K562 (cell line): ENCODE measurements around the gene C1QC. TPM values are rescaled to one million over a fixed set of nuclear protein-coding genes. Genes with fewer than 3 reads are reported as not detected.

ENCODE experiments used
- ASH1L ChIP-seq: fragments of 450-650 bp; IDR thresholded peaks from 2 replicates; pipeline ENCODE4 v1.6.1; 2018; ENCODE audit warnings: borderline replicate concordance, mild to moderate bottlenecking, low read depth; ENCODE audit not compliant: partially characterized antibody
- CEBPZ ChIP-seq: fragments of 150-350 bp; IDR thresholded peaks from 2 replicates; pipeline ENCODE4 v1.6.1; 2014; ENCODE audit warnings: low read depth, mild to moderate bottlenecking, low read length, borderline replicate concordance
- ELF2 ChIP-seq: fragments of 250-450 bp; sonication (Bioruptor Pico); IDR thresholded peaks from 2 replicates; pipeline ENCODE4 v1.5.0; 2021; ENCODE audit warnings: mild to moderate bottlenecking
- NFYB ChIP-seq: IDR thresholded peaks from 2 replicates; pipeline ENCODE4 v1.6.1; 2011; ENCODE audit warnings: mild to moderate bottlenecking, moderate library complexity; ENCODE audit not compliant: insufficient read length; ENCODE audit errors: extremely low read depth
- NR0B1 ChIP-seq: fragments of 450-650 bp; IDR thresholded peaks from one replicate; pipeline ENCODE4 v1.6.1; 2018; ENCODE audit warnings: mild to moderate bottlenecking, moderate library complexity; ENCODE audit not compliant: partially characterized antibody
- POLR2B ChIP-seq: fragments of 450-650 bp; IDR thresholded peaks from 2 replicates; pipeline ENCODE4 v1.6.1; 2018; ENCODE audit warnings: low read depth; ENCODE audit not compliant: partially characterized antibody
- SP2 ChIP-seq: IDR thresholded peaks from 2 replicates; pipeline ENCODE4 v1.6.1; 2011; ENCODE audit warnings: mild to moderate bottlenecking, low read depth, low read length, moderate library complexity; ENCODE audit not compliant: poor library complexity, severe bottlenecking; ENCODE audit errors: extremely low read depth
- polyA plus RNA-seq, 8 experiments: library from polyadenylated mRNA; depleted of rRNA in 4 of 8; stranded (reverse) in 5 of 8; unstranded in 3 of 8; fragments of >200 nt; fragmentation: Nextera tagmentation in 2 of 8; fragmentation: Illumina TruSeq in 1 of 8; extraction: Ambion mirVana in 2 of 8; extraction: Trizol in 1 of 8; gene quantifications; 2 replicates each; pipeline versions ENCODE4 v1.2.1 to v1.2.3, GENCODE V29; 2011 to 2014; ENCODE audit warnings: inconsistent platforms in 1 of 8, missing spikeins in 1 of 8
- total RNA-seq, 7 experiments: library from RNA; depleted of rRNA in 6 of 7; stranded (reverse); fragments of >200 nt in 6 of 7; fragmentation: Illumina TruSeq in 2 of 7; extraction: Trizol in 2 of 7; gene quantifications; 2 replicates each; pipeline versions ENCODE4 v1.2.1 to v1.2.3, GENCODE V29; 2011 to 2021; ENCODE audit warnings: low replicate concordance in 1 of 7
- TF ChIP-seq, protein P1 (sequence below), 2 experiments: IDR thresholded peaks in 1 of 2; conservative IDR thresholded peaks in 1 of 2; 2 replicates each; pipeline ENCODE4 v1.6.1; 2016; ENCODE audit warnings: low read depth in 2 of 2, mild to moderate bottlenecking in 1 of 2, missing compliant biosample characterization in 1 of 2, missing genetic modification characterization in 1 of 2, moderate library complexity in 1 of 2
- TF ChIP-seq, protein P2 (sequence below): sonication (generic); formaldehyde crosslinking; IDR thresholded peaks from 2 replicates; pipeline ENCODE4 v1.8.0; 2022; ENCODE audit warnings: missing genetic modification reagents, mild to moderate bottlenecking, moderate library complexity, borderline replicate concordance
- TF ChIP-seq, protein P3 (sequence below): fragments of 250-450 bp; sonication (Bioruptor Pico); IDR thresholded peaks from 2 replicates; pipeline ENCODE4 v1.5.1; 2021; ENCODE audit warnings: mild to moderate bottlenecking
- TF ChIP-seq, protein P4 (sequence below): sonication (generic); formaldehyde crosslinking; IDR thresholded peaks from 2 replicates; pipeline ENCODE4 v1.8.1; 2023; ENCODE audit warnings: mild to moderate bottlenecking, missing genetic modification reagents
- TF ChIP-seq, protein P5 (sequence below): fragments of 450-650 bp; IDR thresholded peaks from 2 replicates; pipeline ENCODE4 v1.6.1; 2016

Gene C1QC
- total and polyA plus RNA-seq, 9 of the 15 experiments (the other 6 are each of a cell fraction or from before 2014, with no cell fraction given) = 0.69 TPM; not detected in 8

- peak; percentile 58; the same call in 1 of the 2 replicates for TF ChIP-seq CEBPZ
- TF ChIP-seq, protein P1, sequence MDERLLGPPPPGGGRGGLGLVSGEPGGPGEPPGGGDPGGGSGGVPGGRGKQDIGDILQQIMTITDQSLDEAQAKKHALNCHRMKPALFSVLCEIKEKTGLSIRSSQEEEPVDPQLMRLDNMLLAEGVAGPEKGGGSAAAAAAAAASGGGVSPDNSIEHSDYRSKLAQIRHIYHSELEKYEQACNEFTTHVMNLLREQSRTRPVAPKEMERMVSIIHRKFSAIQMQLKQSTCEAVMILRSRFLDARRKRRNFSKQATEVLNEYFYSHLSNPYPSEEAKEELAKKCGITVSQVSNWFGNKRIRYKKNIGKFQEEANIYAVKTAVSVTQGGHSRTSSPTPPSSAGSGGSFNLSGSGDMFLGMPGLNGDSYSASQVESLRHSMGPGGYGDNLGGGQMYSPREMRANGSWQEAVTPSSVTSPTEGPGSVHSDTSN (CRISPR knock-in tag; IDR thresholded peaks at IDR 0.05; ENCODE audit: low read depth) = peak; percentile 14; the same call in 1 of the 2 replicates
- TF ChIP-seq, protein P1 (tag; conservative IDR thresholded peaks at IDR 0.05; ENCODE audit: low read depth) = peak; percentile 86
- TF ChIP-seq, protein P2, sequence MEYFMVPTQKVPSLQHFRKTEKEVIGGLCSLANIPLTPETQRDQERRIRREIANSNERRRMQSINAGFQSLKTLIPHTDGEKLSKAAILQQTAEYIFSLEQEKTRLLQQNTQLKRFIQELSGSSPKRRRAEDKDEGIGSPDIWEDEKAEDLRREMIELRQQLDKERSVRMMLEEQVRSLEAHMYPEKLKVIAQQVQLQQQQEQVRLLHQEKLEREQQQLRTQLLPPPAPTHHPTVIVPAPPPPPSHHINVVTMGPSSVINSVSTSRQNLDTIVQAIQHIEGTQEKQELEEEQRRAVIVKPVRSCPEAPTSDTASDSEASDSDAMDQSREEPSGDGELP (CRISPR knock-in tag) = no peak
- TF ChIP-seq, protein P3, sequence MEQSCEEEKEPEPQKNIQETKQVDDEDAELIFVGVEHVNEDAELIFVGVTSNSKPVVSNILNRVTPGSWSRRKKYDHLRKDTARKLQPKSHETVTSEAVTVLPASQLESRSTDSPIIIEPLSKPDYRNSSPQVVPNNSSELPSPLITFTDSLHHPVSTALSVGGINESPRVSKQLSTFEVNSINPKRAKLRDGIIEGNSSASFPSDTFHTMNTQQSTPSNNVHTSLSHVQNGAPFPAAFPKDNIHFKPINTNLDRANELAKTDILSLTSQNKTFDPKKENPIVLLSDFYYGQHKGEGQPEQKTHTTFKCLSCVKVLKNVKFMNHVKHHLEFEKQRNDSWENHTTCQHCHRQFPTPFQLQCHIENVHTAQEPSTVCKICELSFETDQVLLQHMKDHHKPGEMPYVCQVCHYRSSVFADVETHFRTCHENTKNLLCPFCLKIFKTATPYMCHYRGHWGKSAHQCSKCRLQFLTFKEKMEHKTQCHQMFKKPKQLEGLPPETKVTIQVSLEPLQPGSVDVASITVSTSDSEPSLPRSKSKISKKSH (CRISPR knock-in tag) = no peak
- peak; percentile 38 for TF ChIP-seq NFYB
- peak; percentile 55 for TF ChIP-seq ASH1L
- no peak for TF ChIP-seq ELF2 (CRISPR knock-in tag)
- TF ChIP-seq SP2 = peak; percentile 42
- TF ChIP-seq, protein P4, sequence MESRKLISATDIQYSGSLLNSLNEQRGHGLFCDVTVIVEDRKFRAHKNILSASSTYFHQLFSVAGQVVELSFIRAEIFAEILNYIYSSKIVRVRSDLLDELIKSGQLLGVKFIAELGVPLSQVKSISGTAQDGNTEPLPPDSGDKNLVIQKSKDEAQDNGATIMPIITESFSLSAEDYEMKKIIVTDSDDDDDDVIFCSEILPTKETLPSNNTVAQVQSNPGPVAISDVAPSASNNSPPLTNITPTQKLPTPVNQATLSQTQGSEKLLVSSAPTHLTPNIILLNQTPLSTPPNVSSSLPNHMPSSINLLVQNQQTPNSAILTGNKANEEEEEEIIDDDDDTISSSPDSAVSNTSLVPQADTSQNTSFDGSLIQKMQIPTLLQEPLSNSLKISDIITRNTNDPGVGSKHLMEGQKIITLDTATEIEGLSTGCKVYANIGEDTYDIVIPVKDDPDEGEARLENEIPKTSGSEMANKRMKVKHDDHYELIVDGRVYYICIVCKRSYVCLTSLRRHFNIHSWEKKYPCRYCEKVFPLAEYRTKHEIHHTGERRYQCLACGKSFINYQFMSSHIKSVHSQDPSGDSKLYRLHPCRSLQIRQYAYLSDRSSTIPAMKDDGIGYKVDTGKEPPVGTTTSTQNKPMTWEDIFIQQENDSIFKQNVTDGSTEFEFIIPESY (CRISPR knock-in tag) = no peak
- TF ChIP-seq NR0B1 = no peak
- no peak for TF ChIP-seq POLR2B
- TF ChIP-seq, protein P5, sequence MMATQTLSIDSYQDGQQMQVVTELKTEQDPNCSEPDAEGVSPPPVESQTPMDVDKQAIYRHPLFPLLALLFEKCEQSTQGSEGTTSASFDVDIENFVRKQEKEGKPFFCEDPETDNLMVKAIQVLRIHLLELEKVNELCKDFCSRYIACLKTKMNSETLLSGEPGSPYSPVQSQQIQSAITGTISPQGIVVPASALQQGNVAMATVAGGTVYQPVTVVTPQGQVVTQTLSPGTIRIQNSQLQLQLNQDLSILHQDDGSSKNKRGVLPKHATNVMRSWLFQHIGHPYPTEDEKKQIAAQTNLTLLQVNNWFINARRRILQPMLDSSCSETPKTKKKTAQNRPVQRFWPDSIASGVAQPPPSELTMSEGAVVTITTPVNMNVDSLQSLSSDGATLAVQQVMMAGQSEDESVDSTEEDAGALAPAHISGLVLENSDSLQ = peak; percentile 96
These were observed 18.9 kb downstream of the C1QC start (continued) for GRCh38 chr1:22662318-22662717.
